ENCODE measurements around the gene INSIG1.
A peak's percentile ranks its signal among the peaks of the same experiment; 100 is the strongest.

The INSIG1 gene

GRCh38 chr7:155333346-155334234 is 35.9 kb downstream of the INSIG1 start:
- no peak for DNase-seq

GRCh38 chr7:155336812-155337602 is 39.3 kb downstream of the INSIG1 start:
- DNase-seq = no peak

GRCh38 chr7:155337946-155338631 is 40.4 kb downstream of the INSIG1 start:
- no peak for DNase-seq

- no peak for DNase-seq
Measured at GRCh38 chr7:155338632-155339320, 41.1 kb downstream of the INSIG1 start.

- DNase-seq = no peak
Measured at GRCh38 chr7:155339474-155339873, 41.8 kb downstream of the INSIG1 start.

- DNase-seq = no peak
Measured at GRCh38 chr7:155340071-155340531, 42.4 kb downstream of the INSIG1 start.

- DNase-seq = no peak
Measured at GRCh38 chr7:155340721-155341120, 43.0 kb downstream of the INSIG1 start.

GRCh38 chr7:155341463-155341983 is 43.8 kb downstream of the INSIG1 start:
- DNase-seq = no peak

GRCh38 chr7:155342313-155342712 is 44.6 kb downstream of the INSIG1 start:
- no peak for DNase-seq

- no peak for DNase-seq
Measured at GRCh38 chr7:155343150-155343549, 45.5 kb downstream of the INSIG1 start.

- no peak for DNase-seq
Measured at GRCh38 chr7:155343661-155344121, 46.0 kb downstream of the INSIG1 start.

- no peak for DNase-seq
Measured at GRCh38 chr7:155344270-155344617, 46.6 kb downstream of the INSIG1 start.

- peak; percentile 92 for DNase-seq
Measured at GRCh38 chr7:155344618-155345433, 47.1 kb downstream of the INSIG1 start.

- DNase-seq = no peak
Measured at GRCh38 chr7:155345490-155345889, 47.8 kb downstream of the INSIG1 start.

GRCh38 chr7:155346285-155346684 is 48.6 kb downstream of the INSIG1 start:
- no peak for DNase-seq

- DNase-seq = no peak
Measured at GRCh38 chr7:155348806-155349205, 51.1 kb downstream of the INSIG1 start.

- DNase-seq = no peak
Measured at GRCh38 chr7:155349601-155350331, 52.1 kb downstream of the INSIG1 start.

- no peak for DNase-seq
Measured at GRCh38 chr7:155351120-155351870, 53.6 kb downstream of the INSIG1 start.

- no peak for DNase-seq
Measured at GRCh38 chr7:155352076-155352752, 54.5 kb downstream of the INSIG1 start.

Measured in right forelimb (tissue), 1 donor.